Kidney (tissue), 14 donors: ENCODE results near the gene GALNT17. TPM values are rescaled to one million over a fixed set of nuclear protein-coding genes. Genes with fewer than 3 reads are reported as not detected.

Experiments
- DNase-seq, 5 donors: peaks; one replicate each; pipeline ENCODE4 v3.0.0-alpha.2; 2013 to 2020
- FAIRE-seq: peaks from 2 replicates; lab custom pipeline; 2012; peaks lifted over from hg19 to GRCh38; lab: Jason Lieb, UNC
- H3K27ac ChIP-seq, 2 donors: one replicate each; pipeline ENCODE4 v1.7.0; 2013; ENCODE audit warnings: low read depth in 2 of 2, low read length in 2 of 2, inconsistent platforms in 1 of 2
- H3K27me3 ChIP-seq: one replicate; pipeline ENCODE4 v1.7.1; 2013; ENCODE audit warnings: low read length, inconsistent platforms; ENCODE audit not compliant: control insufficient read depth, insufficient read depth
- H3K36me3 ChIP-seq, 3 donors: one replicate each; pipeline versions ENCODE4 v1.7.0 to v1.7.1; 2013; ENCODE audit warnings: low read length in 3 of 3, control low read depth in 1 of 3, inconsistent platforms in 1 of 3; ENCODE audit not compliant: insufficient read depth in 3 of 3, control insufficient read depth in 2 of 3
- H3K4me1 ChIP-seq, 3 donors: one replicate each; pipeline versions ENCODE4 v1.7.0 to v1.7.1; 2013; ENCODE audit warnings: low read length in 3 of 3, inconsistent platforms in 1 of 3, low read depth in 1 of 3; ENCODE audit not compliant: control insufficient read depth in 2 of 3, insufficient read depth in 2 of 3
- H3K4me3 ChIP-seq, 3 donors: one replicate each; pipeline versions ENCODE4 v1.7.0 to v1.8.1; 2013; ENCODE audit warnings: low read length in 3 of 3, control low read depth in 1 of 3, inconsistent platforms in 1 of 3
- H3K9ac ChIP-seq, 3 donors: one replicate each; pipeline versions ENCODE4 v1.7.0 to v1.7.1; 2013; ENCODE audit warnings: low read length in 3 of 3, control low read depth in 1 of 3, inconsistent platforms in 1 of 3
- H3K9me3 ChIP-seq, 3 donors: one replicate each; pipeline versions ENCODE4 v1.7.0 to v1.7.1; 2013; ENCODE audit warnings: low read length in 3 of 3, control low read depth in 1 of 3, inconsistent platforms in 1 of 3; ENCODE audit not compliant: control insufficient read depth in 2 of 3, insufficient read depth in 1 of 3
- intact Hi-C: fragments of 100-400 bp; cut with DNase I; formaldehyde crosslinking; loops from one replicate; pipeline ENCODE4 v1.11.1; 2022
- polyA plus RNA-seq: library from polyadenylated mRNA; stranded (reverse); fragments of 350-450 nt; fragmentation: Illumina TruSeq; extraction: RNeasy Lipid Tissue Mini Kit (QIAGEN cat#74804); gene quantifications from one replicate; pipeline ENCODE4 v1.2.3, GENCODE V29; 2014; ENCODE audit warnings: low read depth, low replicate concordance; ENCODE audit not compliant: insufficient read depth
- total RNA-seq: library from RNA; stranded (reverse); fragmentation: NEBNext Ultra II Directional; extraction: Animal tissue kit (Norgen Biotek cat#: 25700); gene quantifications from one replicate; pipeline ENCODE4 v1.2.1, GENCODE V29; 2021
- TF ChIP-seq, protein P1 (sequence below): IDR thresholded peaks from 3 replicates; pipeline ENCODE4 v1.5.1; 2012; ENCODE audit warnings: mild to moderate bottlenecking, moderate library complexity, borderline replicate concordance; ENCODE audit not compliant: insufficient read depth; ENCODE audit errors: extremely low read depth
- donor health status: control.
- donor health status: control.
- donor health status: control.
- donor health status: control.
- donor health status: control.
- donor health status: DM: yes; HTN: yes; CAD: no.
- donor health status: Normal renal cell carcinoma (clear cell type).

GALNT17 gene
- total and polyA plus RNA-seq, 2 donors from 2014 or later, result 2.4 to 5.5 TPM

DNA sequence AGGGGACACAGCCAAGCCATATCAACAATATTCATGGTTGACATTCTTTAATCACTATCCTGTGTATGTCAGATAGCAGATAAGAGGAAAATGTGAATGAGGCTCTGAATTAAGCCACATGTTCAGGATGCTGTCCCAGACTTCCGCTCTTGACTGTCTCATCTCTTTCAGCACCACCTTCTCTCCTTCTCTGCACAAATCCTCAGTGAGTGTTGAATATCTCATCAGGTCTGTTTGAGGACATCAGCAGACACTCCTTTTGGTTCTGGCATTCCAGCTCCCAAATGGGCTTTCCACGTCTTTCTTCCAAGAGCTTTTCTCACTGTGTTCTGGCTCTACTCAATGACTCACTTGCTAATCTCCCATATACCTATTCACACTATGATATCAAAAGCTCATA lies 321.7 kb downstream of the GALNT17 start:
- Histone ChIP-seq H3K4me3 (no peak overlapping the region), H3K36me3 (no peaks in the 10 kb centered on the region), H3K9ac (no peak overlapping the region), H3K27me3 (no peaks in the 10 kb centered on the region), H3K9me3 (no peaks in the 10 kb centered on the region), H3K27ac (no peak overlapping the region), H3K4me1 (no peaks in the 10 kb centered on the region)
- TF ChIP-seq, protein P1, sequence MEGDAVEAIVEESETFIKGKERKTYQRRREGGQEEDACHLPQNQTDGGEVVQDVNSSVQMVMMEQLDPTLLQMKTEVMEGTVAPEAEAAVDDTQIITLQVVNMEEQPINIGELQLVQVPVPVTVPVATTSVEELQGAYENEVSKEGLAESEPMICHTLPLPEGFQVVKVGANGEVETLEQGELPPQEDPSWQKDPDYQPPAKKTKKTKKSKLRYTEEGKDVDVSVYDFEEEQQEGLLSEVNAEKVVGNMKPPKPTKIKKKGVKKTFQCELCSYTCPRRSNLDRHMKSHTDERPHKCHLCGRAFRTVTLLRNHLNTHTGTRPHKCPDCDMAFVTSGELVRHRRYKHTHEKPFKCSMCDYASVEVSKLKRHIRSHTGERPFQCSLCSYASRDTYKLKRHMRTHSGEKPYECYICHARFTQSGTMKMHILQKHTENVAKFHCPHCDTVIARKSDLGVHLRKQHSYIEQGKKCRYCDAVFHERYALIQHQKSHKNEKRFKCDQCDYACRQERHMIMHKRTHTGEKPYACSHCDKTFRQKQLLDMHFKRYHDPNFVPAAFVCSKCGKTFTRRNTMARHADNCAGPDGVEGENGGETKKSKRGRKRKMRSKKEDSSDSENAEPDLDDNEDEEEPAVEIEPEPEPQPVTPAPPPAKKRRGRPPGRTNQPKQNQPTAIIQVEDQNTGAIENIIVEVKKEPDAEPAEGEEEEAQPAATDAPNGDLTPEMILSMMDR, result no peak
- intact Hi-C loops, result no loop called here
- no peak for FAIRE-seq
- DNase-seq, result no peak

DNA sequence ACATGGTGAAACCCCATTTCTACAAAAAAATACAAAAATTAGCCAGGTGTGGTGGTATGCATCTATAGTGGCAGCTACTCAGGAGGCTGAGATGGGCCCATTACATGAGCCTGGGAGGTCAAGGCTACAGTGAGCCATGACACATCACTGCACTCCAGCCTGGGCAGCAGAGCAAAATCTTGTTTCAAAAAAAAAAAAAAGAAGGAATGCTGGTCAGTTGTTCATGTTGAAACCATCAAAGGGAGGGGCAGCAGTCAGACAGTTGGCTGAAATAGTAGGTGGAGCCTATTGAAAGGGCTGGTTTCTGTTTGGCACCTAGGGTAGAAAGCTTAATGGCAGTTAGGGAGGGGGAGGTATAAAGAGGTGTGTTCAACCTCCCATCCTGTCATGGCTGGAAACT lies 323.0 kb downstream of the GALNT17 start:
- Histone ChIP-seq H3K36me3 (no peaks in the 10 kb centered on the region), H3K27ac (no peak overlapping the region), H3K4me1 (no peaks in the 10 kb centered on the region), H3K9me3 (no peaks in the 10 kb centered on the region), H3K27me3 (no peaks in the 10 kb centered on the region), H3K9ac (no peak overlapping the region), H3K4me3 (no peak overlapping the region)
- intact Hi-C loops, result no loop called here
- TF ChIP-seq, protein P1, result no peak
- no peak for FAIRE-seq
- no peak for DNase-seq

DNA sequence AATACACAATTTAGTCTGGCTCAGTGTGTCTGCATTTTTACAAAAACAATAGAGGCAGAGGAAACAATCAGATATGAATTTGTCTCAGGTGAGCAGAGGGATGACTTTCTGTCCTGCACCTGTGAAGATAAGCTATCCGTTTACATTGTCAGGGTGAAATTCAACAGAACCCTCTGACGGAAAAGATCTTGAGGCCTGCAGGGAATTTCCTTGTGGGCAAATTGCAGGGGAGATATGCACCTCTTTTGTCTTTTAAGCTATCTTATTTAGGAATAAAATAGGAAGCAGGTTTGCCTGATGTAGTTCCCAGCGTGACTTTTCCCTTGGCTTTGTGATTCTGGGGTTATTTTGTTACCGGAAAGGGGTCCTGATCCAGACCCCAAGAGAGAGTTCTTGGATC lies 325.1 kb downstream of the GALNT17 start:
- no peaks in the 10 kb centered on the region for H3K4me1 ChIP-seq
- FAIRE-seq, result no peak
- no peak overlapping the region for H3K27ac ChIP-seq
- no peak for DNase-seq
- no peak overlapping the region for H3K4me3 ChIP-seq
- H3K36me3 ChIP-seq, result no peaks in the 10 kb centered on the region
- TF ChIP-seq, protein P1, result no peak
- intact Hi-C loops, result no loop called here
- no peaks in the 10 kb centered on the region for H3K9me3 ChIP-seq
- H3K27me3 ChIP-seq, result no peaks in the 10 kb centered on the region
- H3K9ac ChIP-seq, result no peak overlapping the region

DNA sequence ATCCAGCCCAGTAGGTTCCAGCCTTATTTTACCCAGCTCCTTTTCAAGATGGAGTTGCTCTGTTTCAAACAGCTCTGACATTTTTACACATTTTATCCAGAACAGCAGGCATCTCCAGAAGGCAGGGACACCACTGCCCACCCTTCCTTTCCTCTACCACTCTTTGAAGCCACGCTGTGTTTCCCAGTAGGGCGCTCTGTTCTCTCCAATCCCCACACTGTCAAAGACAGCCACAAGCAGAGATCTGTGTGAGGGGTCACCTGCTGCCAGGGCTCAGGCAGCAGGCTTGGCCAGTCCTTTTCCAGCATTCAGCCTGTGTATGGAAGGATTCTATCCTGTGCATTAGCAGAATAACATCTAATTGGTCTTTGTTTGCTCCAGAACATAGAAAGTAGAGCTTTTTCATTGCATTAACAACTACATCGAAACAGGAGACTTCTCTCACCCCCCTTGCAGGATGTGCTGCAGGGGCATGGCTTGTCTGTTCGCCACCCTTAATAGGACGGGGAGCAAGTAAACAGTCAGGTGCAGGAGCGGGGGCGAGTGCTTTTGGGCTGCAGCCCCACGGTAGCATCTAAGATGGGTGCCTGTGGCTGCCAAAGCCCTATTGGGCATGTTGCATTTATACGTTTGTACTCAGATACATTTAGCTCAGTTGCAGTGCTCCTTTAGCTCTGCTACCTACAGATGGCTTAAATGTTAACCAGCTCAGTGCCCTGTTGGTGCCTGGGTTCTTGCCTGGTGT lies 326.1 kb downstream of the GALNT17 start:
- no peaks in the 10 kb centered on the region for H3K36me3 ChIP-seq
- no peak for FAIRE-seq
- no peak for DNase-seq

More for the DNA sequence above, 326.1 kb downstream of the GALNT17 start:
- intact Hi-C loops, result no loop called here
- H3K4me1 ChIP-seq, result no peaks in the 10 kb centered on the region
- H3K27me3 ChIP-seq, result no peaks in the 10 kb centered on the region
- H3K27ac ChIP-seq, result no peak overlapping the region
- no peak overlapping the region for H3K9ac ChIP-seq
- TF ChIP-seq, protein P1, result no peak
- H3K9me3 ChIP-seq, result no peaks in the 10 kb centered on the region
- no peak overlapping the region for H3K4me3 ChIP-seq
